HG03064 (cell line): ENCODE results near the gene MACROD2.

Experiments
- ATAC-seq: cut with Tn5 transposase; IDR thresholded peaks from one replicate; pipeline ENCODE4 v1.9.1; 2021; ENCODE audit warnings: low read depth; ENCODE audit not compliant: unreplicated experiment

The MACROD2 gene

GRCh38 chr20:16100767-16101166 lies 2105.5 kb downstream of the MACROD2 start:
- no peak for ATAC-seq
